ENCODE results near the gene HOXC11.
A peak's percentile ranks its signal among the peaks of the same experiment; 100 is the strongest.

Gene HOXC11

GRCh38 chr12:53972722-53973235, at the start of gene HOXC11:
Gene HOXC11 (plus strand): TSS chr12:53973126. CDS start chr12:53973242, 116 bp downstream.
- H3K27ac ChIP-seq, result peak within 1 kb of the TSS; percentile 72
- TF ChIP-seq ZFX (IDR thresholded peaks at IDR 0.05; ENCODE audit: borderline replicate concordance) (no peak), CTCF (IDR thresholded peaks at IDR 0.05) (no peak)

- H3K27ac ChIP-seq, result no peak overlapping the region
- TF ChIP-seq ZFX (IDR thresholded peaks at IDR 0.05; ENCODE audit: borderline replicate concordance), result no peak
- no peak for TF ChIP-seq CTCF (IDR thresholded peaks at IDR 0.05)
Measured at GRCh38 chr12:53924521-53925405, 48.2 kb upstream of the HOXC11 start.

- TF ChIP-seq ZFX (IDR thresholded peaks at IDR 0.05; ENCODE audit: borderline replicate concordance), result no peak
- no peak for TF ChIP-seq CTCF (IDR thresholded peaks at IDR 0.05)
- no peak overlapping the region for H3K27ac ChIP-seq
Measured at GRCh38 chr12:53927220-53928029, 45.5 kb upstream of the HOXC11 start.

- H3K27ac ChIP-seq, result no peak overlapping the region
- TF ChIP-seq CTCF (IDR thresholded peaks at IDR 0.05), result no peak
- TF ChIP-seq ZFX (IDR thresholded peaks at IDR 0.05; ENCODE audit: borderline replicate concordance), result no peak
Measured at GRCh38 chr12:53928054-53928835, 44.7 kb upstream of the HOXC11 start.

- TF ChIP-seq ZFX (IDR thresholded peaks at IDR 0.05; ENCODE audit: borderline replicate concordance) (no peak), CTCF (IDR thresholded peaks at IDR 0.05) (no peak)
- H3K27ac ChIP-seq, result no peak overlapping the region
Measured at GRCh38 chr12:53929527-53929926, 43.4 kb upstream of the HOXC11 start.

GRCh38 chr12:53930591-53931255, 42.2 kb upstream of the HOXC11 start:
- no peak for TF ChIP-seq ZFX (IDR thresholded peaks at IDR 0.05; ENCODE audit: borderline replicate concordance)
- TF ChIP-seq CTCF (IDR thresholded peaks at IDR 0.05), result no peak
- H3K27ac ChIP-seq, result no peak overlapping the region
